Fibroblast of lung (primary cell): ENCODE results near the gene RCAN1. TPM values are rescaled to one million over a fixed set of nuclear protein-coding genes. Genes with fewer than 3 reads are reported as not detected.

Experiments
- DNase-seq, 2 donors: peaks; one replicate each; pipeline versions ENCODE4 v3.0.0 to v3.0.0-alpha.2; 2010; ENCODE audit warnings: low read depth in 2 of 2
- H2AFZ ChIP-seq: 2 replicates; pipeline ENCODE4 v1.5.1; 2012; ENCODE audit warnings: low read length, control low read depth, inconsistent platforms
- H3K27ac ChIP-seq: 2 replicates; pipeline ENCODE4 v1.5.1; 2011; ENCODE audit warnings: low read length, control low read depth; ENCODE audit not compliant: insufficient read depth
- H3K27me3 ChIP-seq: 2 replicates; pipeline ENCODE4 v1.5.1; 2011; ENCODE audit warnings: mild to moderate bottlenecking, low read length; ENCODE audit not compliant: control insufficient read depth, insufficient read depth
- H3K36me3 ChIP-seq: 2 replicates; pipeline ENCODE4 v1.5.1; 2011; ENCODE audit warnings: low read length; ENCODE audit not compliant: control insufficient read depth, insufficient read depth
- H3K4me1 ChIP-seq: 2 replicates; pipeline ENCODE4 v1.5.1; 2011; ENCODE audit warnings: low read length; ENCODE audit not compliant: control insufficient read depth, insufficient read depth; ENCODE audit errors: extremely low read depth
- H3K4me2 ChIP-seq: 2 replicates; pipeline ENCODE4 v1.5.1; 2011; ENCODE audit warnings: low read length, control low read depth; ENCODE audit not compliant: insufficient read depth; ENCODE audit errors: extremely low read depth
- H3K4me3 ChIP-seq, 4 experiments: fragments of 200-600 bp in 1 of 4; sonication (generic) in 1 of 4; replicated peaks in 1 of 4; 2 replicates each; pipeline ENCODE4 v1.5.1; 2011 to 2016; ENCODE audit warnings: low read length in 4 of 4, low read depth in 3 of 4, mild to moderate bottlenecking in 3 of 4, control low read depth in 2 of 4, inconsistent platforms in 1 of 4, mixed read lengths in 1 of 4; ENCODE audit not compliant: insufficient read depth in 1 of 4; ENCODE audit errors: control extremely low read depth in 1 of 4
- H3K79me2 ChIP-seq: 2 replicates; pipeline ENCODE4 v1.5.1; 2012; ENCODE audit warnings: mild to moderate bottlenecking, low read length, inconsistent platforms; ENCODE audit not compliant: control insufficient read depth, insufficient read depth
- H3K9ac ChIP-seq: 2 replicates; pipeline ENCODE4 v1.5.1; 2011; ENCODE audit warnings: mild to moderate bottlenecking, low read length, control low read depth; ENCODE audit not compliant: insufficient read depth
- H3K9me3 ChIP-seq: 2 replicates; pipeline ENCODE4 v1.5.1; 2012; ENCODE audit warnings: low read depth, low read length; ENCODE audit not compliant: control insufficient read depth, insufficient read depth
- H4K20me1 ChIP-seq: 2 replicates; pipeline ENCODE4 v1.5.1; 2011; ENCODE audit warnings: low read length; ENCODE audit not compliant: control insufficient read depth, insufficient read depth; ENCODE audit errors: extremely low read depth
- EZH2 ChIP-seq: IDR thresholded peaks from 2 replicates; pipeline ENCODE4 v1.5.1; 2012; ENCODE audit warnings: low read length, control low read depth, mild to moderate bottlenecking; ENCODE audit errors: missing control alignments
- polyA plus RNA-seq, 2 donors: library from polyadenylated mRNA; depleted of rRNA in 1 of 2; stranded (reverse) in 1 of 2; unstranded in 1 of 2; fragments of >200 nt; gene quantifications; 2 replicates each; pipeline ENCODE4 v1.2.1, GENCODE V29; 2011 to 2012; ENCODE audit warnings: missing spikeins in 1 of 2
- total RNA-seq: library from RNA; depleted of rRNA; stranded (reverse); fragments of >200 nt; gene quantifications from 2 replicates; pipeline ENCODE4 v1.2.1, GENCODE V29; 2014
- TF ChIP-seq, protein P1 (sequence below), 2 donors: IDR thresholded peaks in 1 of 2; conservative IDR thresholded peaks in 1 of 2; 1 replicate in 1 of 2; 2 replicates in 1 of 2; pipeline ENCODE4 v1.5.1; 2011 to 2012; ENCODE audit warnings: low read length in 2 of 2, control low read depth in 1 of 2, inconsistent platforms in 1 of 2, low read depth in 1 of 2, mild to moderate bottlenecking in 1 of 2

The RCAN1 gene
- total and polyA plus RNA-seq, 2 donors (not counting 1 experiment from before 2014, with no cell fraction given), result 94.8 to 259 TPM

DNA sequence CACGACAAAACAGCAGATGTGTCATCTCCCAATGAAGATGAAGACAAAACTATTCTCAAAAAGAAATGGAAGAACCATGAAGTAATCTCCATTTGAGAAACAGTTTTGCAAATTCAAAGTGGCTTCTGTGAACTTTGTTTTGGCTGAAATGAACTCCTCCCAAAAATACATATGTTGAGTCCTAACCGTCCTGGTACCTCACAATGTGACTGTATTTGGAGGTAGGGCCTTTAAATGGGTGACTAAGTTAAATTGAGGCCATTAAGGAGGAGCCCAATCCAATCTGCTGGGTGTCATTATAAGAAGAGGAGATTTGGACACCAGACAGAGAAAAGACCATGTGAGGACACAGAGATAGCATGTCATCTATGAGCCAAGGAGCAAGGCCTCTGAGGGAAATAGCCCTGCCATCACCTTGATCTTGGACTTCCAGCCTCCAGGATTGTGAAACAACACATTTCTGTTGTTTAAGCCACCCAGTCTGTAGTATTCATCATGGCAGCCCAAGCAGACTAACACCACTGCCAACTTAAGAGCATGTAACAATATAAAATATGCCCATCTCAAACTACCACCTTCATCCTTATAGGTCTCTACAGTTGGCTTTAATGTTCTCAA is 64.6 kb downstream of the RCAN1 start:
- TF ChIP-seq, protein P1, sequence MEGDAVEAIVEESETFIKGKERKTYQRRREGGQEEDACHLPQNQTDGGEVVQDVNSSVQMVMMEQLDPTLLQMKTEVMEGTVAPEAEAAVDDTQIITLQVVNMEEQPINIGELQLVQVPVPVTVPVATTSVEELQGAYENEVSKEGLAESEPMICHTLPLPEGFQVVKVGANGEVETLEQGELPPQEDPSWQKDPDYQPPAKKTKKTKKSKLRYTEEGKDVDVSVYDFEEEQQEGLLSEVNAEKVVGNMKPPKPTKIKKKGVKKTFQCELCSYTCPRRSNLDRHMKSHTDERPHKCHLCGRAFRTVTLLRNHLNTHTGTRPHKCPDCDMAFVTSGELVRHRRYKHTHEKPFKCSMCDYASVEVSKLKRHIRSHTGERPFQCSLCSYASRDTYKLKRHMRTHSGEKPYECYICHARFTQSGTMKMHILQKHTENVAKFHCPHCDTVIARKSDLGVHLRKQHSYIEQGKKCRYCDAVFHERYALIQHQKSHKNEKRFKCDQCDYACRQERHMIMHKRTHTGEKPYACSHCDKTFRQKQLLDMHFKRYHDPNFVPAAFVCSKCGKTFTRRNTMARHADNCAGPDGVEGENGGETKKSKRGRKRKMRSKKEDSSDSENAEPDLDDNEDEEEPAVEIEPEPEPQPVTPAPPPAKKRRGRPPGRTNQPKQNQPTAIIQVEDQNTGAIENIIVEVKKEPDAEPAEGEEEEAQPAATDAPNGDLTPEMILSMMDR (conservative IDR thresholded peaks at IDR 0.05 in 1 of 2, IDR thresholded peaks at IDR 0.05 in 1 of 2; ENCODE audit: low read depth in 1 of 2, low read length in 2 of 2), result no peak
- no peak for TF ChIP-seq EZH2
- no peak overlapping the region for H3K9ac ChIP-seq
- no peak overlapping the region for H2AFZ ChIP-seq
- H3K4me3 ChIP-seq, result no peak overlapping the region
- no peak overlapping the region for H3K27ac ChIP-seq
- H3K27me3 ChIP-seq, result no peaks in the 10 kb centered on the region
- no peaks in the 10 kb centered on the region for H3K9me3 ChIP-seq
- no peak overlapping the region for H3K4me2 ChIP-seq
- H4K20me1 ChIP-seq, result no peaks in the 10 kb centered on the region
- H3K79me2 ChIP-seq, result no peaks in the 10 kb centered on the region
- H3K4me1 ChIP-seq, result peaks cover 7% of the 10 kb centered on the region
- no peaks in the 10 kb centered on the region for H3K36me3 ChIP-seq
- no peak for DNase-seq

DNA sequence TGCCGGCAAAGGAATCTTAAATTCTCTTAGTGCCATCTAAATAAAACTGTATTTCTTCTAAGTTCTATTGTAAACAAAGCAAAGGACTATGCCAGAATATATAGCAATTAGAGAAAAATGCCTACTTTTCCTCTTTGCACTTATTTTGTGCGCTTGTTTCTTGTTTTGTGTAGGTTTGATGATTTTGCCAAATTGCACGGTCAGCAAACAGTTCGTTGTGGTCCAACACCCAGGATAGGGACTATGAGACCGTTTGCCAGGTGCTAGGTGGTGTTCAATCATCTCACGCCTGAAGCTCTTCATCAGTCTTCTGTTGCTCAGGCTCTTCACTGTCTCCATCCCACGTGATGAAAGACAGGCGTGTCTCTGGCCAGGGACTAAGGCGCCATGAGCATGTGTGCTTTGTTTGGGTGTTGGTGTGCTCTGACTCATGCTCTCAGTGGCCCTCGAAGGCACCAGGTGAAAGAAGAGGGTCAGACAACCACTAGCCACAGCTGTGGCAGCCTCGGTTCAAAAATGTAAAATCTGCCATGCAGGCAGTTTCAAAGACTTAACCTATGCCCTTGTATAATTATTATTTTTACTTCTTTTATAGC is 66.0 kb downstream of the RCAN1 start:
- no peak for DNase-seq
- Histone ChIP-seq H3K4me1 (peaks cover 13% of the 10 kb centered on the region), H2AFZ (no peak overlapping the region), H3K36me3 (no peaks in the 10 kb centered on the region), H3K9ac (no peak overlapping the region), H3K4me2 (no peak overlapping the region), H3K9me3 (no peaks in the 10 kb centered on the region), H3K27me3 (no peaks in the 10 kb centered on the region), H3K27ac (no peak overlapping the region), H3K4me3 (no peak overlapping the region), H4K20me1 (no peaks in the 10 kb centered on the region), H3K79me2 (no peaks in the 10 kb centered on the region)
- TF ChIP-seq, protein P1 (conservative IDR thresholded peaks at IDR 0.05 in 1 of 2, IDR thresholded peaks at IDR 0.05 in 1 of 2; ENCODE audit: low read depth in 1 of 2, low read length in 2 of 2), result no peak
- no peak for TF ChIP-seq EZH2

DNA sequence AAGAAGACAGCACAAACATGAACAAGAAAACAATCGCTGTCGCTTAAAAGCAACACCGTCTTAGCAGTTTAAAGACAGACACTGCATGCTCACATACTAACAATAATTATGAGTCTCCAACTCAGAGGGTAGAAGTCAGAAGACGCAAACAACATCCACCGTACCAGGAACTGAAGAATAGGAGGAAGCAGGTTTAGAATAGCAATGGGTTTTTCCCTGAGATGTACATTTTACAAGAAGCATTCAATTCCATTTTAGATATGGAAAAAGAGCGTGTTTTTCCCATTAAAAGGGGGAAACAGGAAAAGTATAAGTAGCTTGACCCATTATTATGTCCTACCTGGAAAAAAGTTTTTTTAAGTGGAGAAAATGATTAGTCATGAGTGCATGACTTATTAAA is 68.4 kb downstream of the RCAN1 start:
- H4K20me1 ChIP-seq, result no peaks in the 10 kb centered on the region
- no peak for DNase-seq
- no peak overlapping the region for H3K27ac ChIP-seq
- no peaks in the 10 kb centered on the region for H3K79me2 ChIP-seq
- no peak for TF ChIP-seq EZH2
- TF ChIP-seq, protein P1 (conservative IDR thresholded peaks at IDR 0.05 in 1 of 2, IDR thresholded peaks at IDR 0.05 in 1 of 2; ENCODE audit: low read depth in 1 of 2, low read length in 2 of 2), result no peak
- H3K4me3 ChIP-seq, result no peak overlapping the region
- no peaks in the 10 kb centered on the region for H3K36me3 ChIP-seq
- no peak overlapping the region for H3K9ac ChIP-seq
- no peak overlapping the region for H2AFZ ChIP-seq
- no peak overlapping the region for H3K4me2 ChIP-seq
- no peaks in the 10 kb centered on the region for H3K9me3 ChIP-seq
- H3K4me1 ChIP-seq, result peaks cover 6% of the 10 kb centered on the region
- no peaks in the 10 kb centered on the region for H3K27me3 ChIP-seq
